ENCODE measurements around the gene VPS16.

- TF ChIP-seq EZH2phosphoT487 (IDR thresholded peaks at IDR 0.05; ENCODE audit: low read depth) (no peak), CTCF (IDR thresholded peaks at IDR 0.05; ENCODE audit: low read depth, low read length) (no peak)
Measured at GRCh38 chr20:2814076-2814475, 26.5 kb upstream of the VPS16 start.

All from OCI-LY3 (cell line).